IPS DF 6.9 (cell line): ENCODE results near the gene SUSD4.

Experiments
- DNase-seq: peaks from one replicate; pipeline ENCODE4 v3.0.0-alpha.2; 2013; ENCODE audit warnings: low read depth, low spot score
- H3K27ac ChIP-seq: one replicate; pipeline ENCODE4 v1.5.1; 2013; ENCODE audit warnings: low read length, control low read depth
- H3K27me3 ChIP-seq: 2 replicates; pipeline ENCODE4 v1.6.1; 2013; ENCODE audit warnings: mild to moderate bottlenecking, low read length; ENCODE audit not compliant: control insufficient read depth, insufficient read depth
- H3K36me3 ChIP-seq: 2 replicates; pipeline ENCODE4 v1.6.1; 2013; ENCODE audit warnings: low read length; ENCODE audit not compliant: control insufficient read depth, insufficient read depth
- H3K4me1 ChIP-seq: 2 replicates; pipeline ENCODE4 v1.6.1; 2013; ENCODE audit warnings: low read length; ENCODE audit not compliant: control insufficient read depth, insufficient read depth
- H3K4me3 ChIP-seq: 2 replicates; pipeline ENCODE4 v1.5.1; 2013; ENCODE audit warnings: mild to moderate bottlenecking, low read length
- H3K9me3 ChIP-seq: 2 replicates; pipeline ENCODE4 v1.6.1; 2013; ENCODE audit warnings: low read length, inconsistent platforms; ENCODE audit not compliant: control insufficient read depth, insufficient read depth
- WGBS: extraction: QIAGEN DNeasy Blood & Tissue Kit; methylation state at CpG from one replicate; pipeline ENCODE4 v1.1.7; 2013; ENCODE audit warnings: mixed read lengths, missing lambda C conversion rate; ENCODE audit not compliant: insufficient read length, insufficient coverage; 5-methylcytosine and 5-hydroxymethylcytosine counted together

The SUSD4 gene

DNA sequence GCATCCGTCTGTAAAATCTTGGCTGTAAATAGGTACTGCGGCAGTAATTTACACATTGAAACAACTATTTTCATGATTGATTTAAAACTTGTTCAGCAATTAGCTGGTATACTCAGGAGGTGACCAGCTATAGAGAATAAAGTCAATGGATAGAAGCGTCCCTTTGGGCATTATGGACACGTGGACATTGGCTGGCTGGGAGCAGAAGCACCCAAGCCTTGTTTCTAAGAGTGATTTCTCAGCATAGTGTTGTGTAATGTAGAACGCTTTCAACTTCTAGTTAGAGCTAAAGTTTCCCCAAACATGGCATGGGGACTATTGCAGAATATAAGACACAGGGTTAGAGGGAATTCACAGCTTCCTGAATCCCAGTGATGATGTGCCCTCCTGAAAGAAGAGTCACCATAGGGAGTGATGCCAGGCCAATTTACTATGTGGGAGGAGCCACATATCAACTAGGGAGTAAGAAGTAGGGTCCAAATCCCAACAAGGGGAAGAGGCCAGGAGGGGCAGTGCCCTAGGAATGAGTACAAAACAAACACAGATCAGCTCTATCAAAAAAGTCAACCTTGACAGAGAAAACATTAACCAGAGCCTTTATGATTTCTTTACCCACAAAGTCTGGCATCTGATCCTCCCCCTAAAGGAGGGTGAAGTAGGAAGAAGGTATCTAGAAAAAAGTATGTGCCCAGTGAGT is 92.7 kb downstream of the SUSD4 start:
- no peak for DNase-seq
- H3K36me3 ChIP-seq, result no peaks in the 10 kb centered on the region
- no peak overlapping the region for H3K27ac ChIP-seq
- no peaks in the 10 kb centered on the region for H3K9me3 ChIP-seq
- H3K4me1 ChIP-seq, result no peaks in the 10 kb centered on the region; the same call in 1 of the 2 replicates
- no CpG with 5 or more reads among the region's 5 CpGs for WGBS
- no peak overlapping the region for H3K4me3 ChIP-seq
- H3K27me3 ChIP-seq, result no peaks in the 10 kb centered on the region

DNA sequence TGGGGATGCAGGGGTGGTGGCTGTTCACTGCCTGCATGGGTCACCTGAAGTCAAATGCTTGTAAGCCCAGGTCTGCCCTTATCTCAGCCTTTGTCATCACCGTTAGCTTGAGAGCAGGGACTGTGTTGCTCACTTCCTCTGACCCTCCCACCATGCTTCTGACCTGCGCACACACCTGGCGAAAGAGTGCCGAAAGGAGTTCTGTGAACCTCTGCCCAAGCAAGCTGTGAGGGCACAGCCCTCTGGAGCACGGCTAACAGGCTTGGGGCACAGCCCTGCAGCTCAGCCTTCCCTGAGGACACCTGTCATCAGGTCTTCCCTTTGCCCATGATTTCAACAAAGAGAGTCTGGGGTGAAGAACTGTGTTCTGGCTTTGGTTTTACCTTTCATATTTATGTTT is 93.8 kb downstream of the SUSD4 start:
- H3K4me3 ChIP-seq, result no peak overlapping the region
- no CpG with 5 or more reads among the region's 5 CpGs for WGBS
- no peak for DNase-seq

DNA sequence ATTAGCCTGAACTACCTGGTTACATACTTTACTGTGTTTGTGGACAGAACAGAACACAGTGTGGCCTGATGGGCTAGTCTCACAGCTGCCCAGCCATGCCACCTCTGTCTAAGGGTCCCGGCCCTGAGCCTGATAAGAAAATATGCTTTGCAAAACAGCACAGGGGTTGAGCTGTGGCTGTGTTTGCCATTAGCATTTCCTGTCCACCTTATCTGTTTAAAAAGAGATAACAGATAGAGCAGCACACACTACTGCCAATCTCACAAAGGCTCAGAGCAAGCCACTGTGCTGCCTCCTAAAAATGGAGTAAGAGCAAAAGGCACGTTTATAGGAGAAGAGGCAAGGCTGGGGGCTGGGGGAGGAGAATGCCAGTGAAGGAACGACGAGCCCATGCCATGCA is 95.0 kb downstream of the SUSD4 start:
- H3K27me3 ChIP-seq, result no peaks in the 10 kb centered on the region

More for the DNA sequence above, 93.8 kb downstream of the SUSD4 start:
- H3K27me3 ChIP-seq, result no peaks in the 10 kb centered on the region
- H3K4me1 ChIP-seq, result no peaks in the 10 kb centered on the region; the same call in 1 of the 2 replicates
- H3K36me3 ChIP-seq, result no peaks in the 10 kb centered on the region
- no peak overlapping the region for H3K27ac ChIP-seq
- no peaks in the 10 kb centered on the region for H3K9me3 ChIP-seq

DNA sequence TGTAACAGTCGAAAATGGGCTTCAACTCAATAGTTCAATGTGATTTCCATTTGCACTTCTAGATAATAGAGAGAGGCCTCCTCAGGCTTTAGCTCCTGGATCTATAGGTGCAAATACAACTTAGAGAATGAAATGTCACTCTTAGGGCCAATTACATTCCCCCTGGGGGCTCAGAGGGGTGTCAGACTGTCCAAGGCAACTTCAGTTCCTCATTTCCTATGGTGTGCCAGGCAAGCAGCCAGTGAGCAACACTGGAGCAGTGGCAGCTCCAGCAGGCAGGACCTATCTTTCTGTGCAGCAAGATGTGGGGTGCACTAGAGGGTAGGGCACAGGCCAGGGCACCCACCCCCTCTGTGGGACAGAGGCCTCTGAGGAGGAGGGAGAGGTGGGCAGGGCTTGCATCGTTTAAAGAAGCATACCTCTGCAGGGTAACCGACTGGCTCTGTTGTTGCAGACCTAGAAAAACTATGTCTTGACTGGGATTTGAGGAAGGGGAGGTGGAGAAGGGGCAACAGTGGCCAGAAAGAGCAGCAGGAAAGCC is 97.3 kb downstream of the SUSD4 start:
- no peaks in the 10 kb centered on the region for H3K27me3 ChIP-seq
- H3K27ac ChIP-seq, result no peak overlapping the region
- H3K9me3 ChIP-seq, result no peaks in the 10 kb centered on the region
- no peak overlapping the region for H3K4me3 ChIP-seq
- no peaks in the 10 kb centered on the region; the same call in 1 of the 2 replicates for H3K4me1 ChIP-seq
- no peak for DNase-seq
- no CpG with 5 or more reads among the region's 3 CpGs for WGBS
- no peaks in the 10 kb centered on the region for H3K36me3 ChIP-seq

More for the DNA sequence above, 95.0 kb downstream of the SUSD4 start:
- no peak overlapping the region for H3K4me3 ChIP-seq
- WGBS, result no CpG with 5 or more reads among the region's 4 CpGs
- DNase-seq, result no peak
- no peak overlapping the region for H3K27ac ChIP-seq
- H3K9me3 ChIP-seq, result no peaks in the 10 kb centered on the region
- H3K4me1 ChIP-seq, result no peaks in the 10 kb centered on the region; the same call in 1 of the 2 replicates
- H3K36me3 ChIP-seq, result no peaks in the 10 kb centered on the region

DNA sequence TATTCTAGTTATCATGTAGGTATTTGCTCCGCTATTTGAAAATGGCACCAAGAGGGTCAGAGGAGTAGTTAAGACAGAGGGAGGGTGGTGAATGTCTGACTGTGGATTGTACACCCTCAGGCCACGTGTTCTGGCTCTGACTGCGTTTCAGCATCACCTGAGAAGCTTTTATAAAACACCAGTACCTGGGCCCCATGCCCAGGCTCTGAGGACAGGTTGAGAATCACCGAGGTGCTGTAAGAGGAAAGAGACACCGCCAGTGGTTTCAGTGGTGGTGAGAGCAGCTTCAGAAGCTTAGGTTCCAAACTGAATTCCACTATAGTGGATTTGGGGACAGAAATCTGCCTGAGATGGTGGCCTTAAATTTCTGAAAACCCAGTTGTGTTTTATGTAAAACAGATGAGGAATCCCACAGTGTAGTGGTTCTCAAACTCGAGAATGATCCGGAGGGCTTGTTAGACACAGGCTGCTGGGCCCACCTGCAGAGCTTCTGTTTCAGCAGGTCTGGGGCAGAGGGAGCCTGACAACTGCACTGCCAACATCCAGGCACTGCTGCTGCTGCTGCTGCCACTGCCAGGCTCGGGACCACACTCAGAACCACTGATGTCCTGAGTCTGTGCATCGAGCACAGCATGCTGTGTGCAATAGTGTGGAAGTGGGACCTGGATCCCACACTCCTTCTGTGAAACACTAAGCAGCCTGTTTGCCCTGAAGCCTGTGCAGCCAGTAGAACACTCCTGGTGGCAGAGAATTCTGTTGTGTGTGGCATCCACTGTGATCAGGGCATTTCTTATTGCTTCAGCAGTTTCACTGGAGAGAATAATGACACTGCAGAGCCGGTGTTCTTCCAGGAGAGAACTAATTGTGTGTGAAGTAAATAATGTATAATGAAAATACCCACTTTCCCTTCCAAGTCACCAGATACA is 98.7 kb downstream of the SUSD4 start:
- no peaks in the 10 kb centered on the region for H3K9me3 ChIP-seq
- no peak for DNase-seq
- no CpG with 5 or more reads among the region's 10 CpGs for WGBS
- H3K27ac ChIP-seq, result no peak overlapping the region
- no peaks in the 10 kb centered on the region for H3K27me3 ChIP-seq
- H3K36me3 ChIP-seq, result no peaks in the 10 kb centered on the region
- H3K4me3 ChIP-seq, result no peak overlapping the region
- no peaks in the 10 kb centered on the region; the same call in 1 of the 2 replicates for H3K4me1 ChIP-seq

DNA sequence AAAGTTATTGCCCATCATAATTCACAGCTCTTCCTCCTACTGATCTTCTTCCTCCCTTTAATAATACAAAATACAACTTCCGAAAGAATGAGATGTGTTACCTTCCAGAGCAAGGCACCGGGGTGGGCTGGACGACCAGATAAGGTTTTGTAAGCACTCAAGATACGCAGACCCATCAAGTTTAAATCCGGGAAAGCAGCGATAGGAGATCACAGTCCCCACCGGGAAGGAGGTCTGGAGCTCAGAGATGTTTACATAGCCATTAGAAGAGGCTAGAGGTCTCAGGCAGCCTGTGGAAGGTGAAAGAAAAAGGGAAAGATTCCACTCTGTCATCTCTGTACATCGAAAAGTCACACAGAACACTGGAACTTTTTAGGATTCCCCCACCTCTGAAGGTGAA is 99.4 kb downstream of the SUSD4 start:
- Histone ChIP-seq H3K4me3 (no peak overlapping the region), H3K4me1 (no peaks in the 10 kb centered on the region; the same call in 1 of the 2 replicates), H3K27me3 (no peaks in the 10 kb centered on the region), H3K9me3 (no peaks in the 10 kb centered on the region), H3K27ac (no peak overlapping the region), H3K36me3 (no peaks in the 10 kb centered on the region)
- WGBS, result no CpG with 5 or more reads among the region's 8 CpGs
- DNase-seq, result no peak

DNA sequence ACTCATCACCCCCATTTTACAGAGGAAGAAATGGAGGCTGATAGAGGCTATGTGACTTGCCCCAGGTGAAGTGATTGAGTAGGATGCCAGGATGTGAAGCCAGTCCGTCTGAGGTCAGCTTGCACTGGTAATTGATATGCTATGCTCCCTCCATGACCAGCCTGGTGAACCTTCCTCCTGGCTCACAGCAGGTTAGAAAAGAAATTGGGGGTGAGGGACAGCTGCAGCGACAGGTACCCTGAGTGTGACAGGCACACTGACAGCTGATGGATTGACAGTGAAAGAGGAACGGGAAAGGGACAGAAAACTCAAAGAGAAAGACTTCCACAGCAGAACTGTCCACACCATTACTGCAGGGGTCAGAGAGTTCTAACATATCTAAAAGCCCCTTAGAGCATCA is 102.1 kb downstream of the SUSD4 start:
- no peaks in the 10 kb centered on the region; the same call in 1 of the 2 replicates for H3K4me1 ChIP-seq
- H3K9me3 ChIP-seq, result no peaks in the 10 kb centered on the region
- no peaks in the 10 kb centered on the region for H3K36me3 ChIP-seq
- no peaks in the 10 kb centered on the region for H3K27me3 ChIP-seq
- WGBS, result no CpG with 5 or more reads among the region's 3 CpGs
- no peak overlapping the region for H3K4me3 ChIP-seq
- H3K27ac ChIP-seq, result no peak overlapping the region
- DNase-seq, result no peak

DNA sequence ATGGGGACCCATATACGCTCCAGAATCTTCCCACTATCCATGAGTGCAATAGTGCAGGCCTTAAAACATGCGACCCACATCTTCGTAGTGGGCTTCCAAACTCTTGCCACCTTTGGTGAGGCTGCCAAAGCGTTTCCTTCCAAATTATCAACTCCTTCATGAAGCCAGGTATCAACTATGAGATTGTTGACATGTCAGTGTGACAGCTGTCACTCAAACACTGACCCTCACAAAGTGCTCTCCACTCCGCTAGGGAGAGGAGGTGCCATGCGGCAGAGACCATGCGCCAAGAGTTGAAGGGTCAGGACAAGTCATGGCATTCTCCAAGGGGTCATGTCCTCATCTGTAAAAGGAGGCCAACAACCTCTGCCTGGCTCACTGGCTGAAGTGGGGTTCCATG is 103.3 kb downstream of the SUSD4 start:
- DNase-seq, result no peak
- no peaks in the 10 kb centered on the region for H3K36me3 ChIP-seq
- H3K27me3 ChIP-seq, result no peaks in the 10 kb centered on the region
- H3K4me3 ChIP-seq, result no peak overlapping the region
- peaks cover 3% of the 10 kb centered on the region for H3K4me1 ChIP-seq
- H3K9me3 ChIP-seq, result no peaks in the 10 kb centered on the region
- WGBS, result no CpG with 5 or more reads among the region's 7 CpGs
- no peak overlapping the region for H3K27ac ChIP-seq

DNA sequence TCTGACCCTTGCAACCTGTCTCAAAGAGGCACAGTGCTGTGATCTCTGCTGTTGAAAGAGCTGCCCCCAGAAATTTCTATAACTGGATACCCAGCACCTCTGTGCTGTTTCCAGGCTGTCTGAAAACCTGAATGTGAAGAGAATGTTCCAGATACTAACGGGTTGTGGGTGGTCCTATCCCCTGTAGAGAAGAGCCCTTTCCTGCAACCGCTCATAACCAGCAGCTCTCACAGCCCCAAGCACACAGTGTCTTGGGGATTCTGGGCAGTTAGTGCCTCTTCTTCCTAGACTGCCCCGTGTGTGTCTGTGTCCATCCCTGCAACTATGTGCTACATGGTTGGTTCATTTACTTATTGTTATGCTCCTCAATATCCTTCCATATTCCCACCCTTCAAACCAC is 104.5 kb downstream of the SUSD4 start:
- peaks cover 3% of the 10 kb centered on the region for H3K4me1 ChIP-seq
- H3K36me3 ChIP-seq, result no peaks in the 10 kb centered on the region
- no peaks in the 10 kb centered on the region for H3K9me3 ChIP-seq
- no peak overlapping the region for H3K27ac ChIP-seq
- no CpG with 5 or more reads among the region's 3 CpGs for WGBS
- H3K4me3 ChIP-seq, result no peak overlapping the region
- H3K27me3 ChIP-seq, result no peaks in the 10 kb centered on the region
- DNase-seq, result no peak

DNA sequence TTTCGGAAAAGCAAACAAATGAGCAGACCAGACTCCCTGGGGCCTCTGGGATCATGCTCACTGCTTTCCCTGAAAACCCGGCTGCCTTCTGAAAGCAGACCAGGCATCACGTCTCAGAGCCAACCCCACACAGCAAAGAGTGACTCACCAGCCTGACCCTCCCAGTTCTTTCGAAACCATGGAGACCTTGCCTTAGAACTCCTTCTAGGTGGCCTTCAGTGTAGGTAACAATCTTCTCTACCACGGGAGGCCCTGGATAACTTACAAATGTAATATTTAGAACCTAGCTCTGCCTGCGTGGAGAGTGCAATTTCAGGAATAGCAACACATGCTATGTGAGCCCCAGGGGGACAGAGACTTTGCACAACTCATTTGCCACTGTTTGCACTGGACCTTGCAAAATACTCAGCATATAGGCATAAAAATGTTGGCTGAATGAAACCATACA is 105.2 kb downstream of the SUSD4 start:
- WGBS, result no CpG with 5 or more reads among the region's 6 CpGs
- H3K27me3 ChIP-seq, result no peaks in the 10 kb centered on the region
- H3K4me1 ChIP-seq, result peaks cover 3% of the 10 kb centered on the region
- H3K4me3 ChIP-seq, result no peak overlapping the region
- no peak overlapping the region for H3K27ac ChIP-seq
- no peak for DNase-seq
- no peaks in the 10 kb centered on the region for H3K9me3 ChIP-seq
- no peaks in the 10 kb centered on the region for H3K36me3 ChIP-seq
